ENCODE measurements around the gene TAPBPL.

TAPBPL gene

DNA sequence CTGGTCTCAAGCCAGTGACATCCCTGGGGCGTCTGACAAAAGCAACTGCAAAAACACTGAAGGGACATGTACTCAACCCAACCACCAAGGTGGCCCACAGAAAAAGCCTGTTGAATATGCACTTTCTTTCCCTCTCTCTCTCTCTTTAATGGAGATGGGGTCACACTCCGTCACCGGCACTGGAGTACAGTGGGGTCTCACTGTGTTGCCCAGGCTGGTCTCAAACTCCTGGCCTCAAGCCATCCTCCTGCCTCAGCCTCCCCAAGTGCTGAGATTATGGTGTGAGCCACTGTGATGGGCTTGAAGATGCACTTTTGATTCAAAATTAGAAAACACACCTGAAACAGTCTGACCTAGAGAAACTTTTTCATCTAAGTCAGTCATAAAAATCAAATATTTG, 14.3 kb upstream of the TAPBPL start:
- DNase-seq, result peak in 1 of 2 experiments; percentile 5

- peak; percentile 10 to 14 for DNase-seq
These were observed 13.5 kb upstream of the TAPBPL start for GRCh38 chr12:6438345-6438744.

- DNase-seq, result no peak
These were observed 11.5 kb upstream of the TAPBPL start for GRCh38 chr12:6440391-6440790.

DNA sequence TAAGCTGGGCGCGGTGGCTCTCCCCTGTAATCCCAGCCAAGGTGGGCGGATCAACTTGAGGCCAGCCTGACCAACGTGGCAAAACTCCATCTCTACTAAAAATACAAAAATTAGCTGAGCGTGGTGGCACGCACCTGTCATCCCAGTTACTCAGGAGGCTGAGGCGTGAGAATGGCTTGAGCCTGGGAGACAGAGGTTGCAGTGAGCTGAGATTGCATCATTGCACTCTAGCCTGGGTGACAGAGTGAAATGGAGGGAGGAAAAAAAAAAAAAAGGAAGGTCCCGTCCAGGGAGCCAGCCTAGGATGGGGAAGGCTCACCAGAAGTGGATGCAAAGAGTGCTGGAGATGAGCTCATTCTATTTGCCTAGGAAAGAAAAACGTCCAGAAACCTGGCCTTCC, 9.0 kb upstream of the TAPBPL start:
- DNase-seq, result no peak

DNA sequence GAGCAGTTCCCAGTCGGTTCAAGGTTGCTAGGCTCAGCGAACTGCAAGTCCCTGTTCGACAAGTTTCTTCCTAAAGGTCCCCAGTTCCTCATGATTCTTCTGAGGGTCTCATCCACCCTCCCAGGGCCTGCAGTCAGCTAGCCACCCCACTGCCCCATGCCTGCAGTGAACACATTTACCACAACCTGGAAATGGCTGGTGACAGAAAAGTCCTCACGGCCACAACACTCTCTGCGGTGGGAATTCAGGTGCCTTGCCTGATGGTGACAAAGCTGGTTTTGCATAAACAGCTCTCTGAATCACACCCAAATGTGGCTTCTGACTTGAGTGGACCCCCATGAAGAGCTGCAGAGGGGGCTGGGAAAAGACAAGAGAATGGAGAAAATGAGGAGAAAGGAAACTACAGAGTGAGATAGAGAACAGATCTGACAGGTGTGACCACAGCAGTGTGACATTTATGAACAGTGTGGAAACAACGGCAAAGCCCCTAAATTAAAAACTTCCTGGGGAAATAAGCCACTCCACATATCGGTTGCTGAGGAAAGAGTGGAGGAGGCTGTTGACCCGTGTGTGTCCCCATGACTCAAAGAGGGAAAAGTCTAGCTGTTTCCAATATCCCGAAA, 8.4 kb upstream of the TAPBPL start:
- peak; percentile 70 to 72 for DNase-seq

DNA sequence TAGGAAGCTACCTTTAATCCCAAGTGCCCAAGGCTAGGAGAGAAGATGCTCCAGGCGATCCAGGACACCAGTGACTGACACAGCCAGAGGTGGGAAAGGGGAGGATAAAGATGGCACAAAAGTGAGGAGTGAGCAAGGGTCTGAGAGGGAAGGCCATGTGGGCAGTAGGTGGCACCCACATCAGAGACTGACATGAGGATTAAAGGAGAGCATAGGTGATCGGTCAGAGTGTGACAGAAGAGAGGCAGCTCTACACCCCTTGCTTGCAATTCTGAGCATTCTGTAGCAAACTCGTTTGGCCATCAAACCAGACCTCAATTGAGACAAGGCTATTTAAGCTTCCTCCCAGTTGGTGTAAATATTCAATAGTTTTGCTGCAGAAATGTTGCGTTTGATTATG, 7.8 kb upstream of the TAPBPL start:
- peak in 1 of 2 experiments; percentile 61 for DNase-seq

DNA sequence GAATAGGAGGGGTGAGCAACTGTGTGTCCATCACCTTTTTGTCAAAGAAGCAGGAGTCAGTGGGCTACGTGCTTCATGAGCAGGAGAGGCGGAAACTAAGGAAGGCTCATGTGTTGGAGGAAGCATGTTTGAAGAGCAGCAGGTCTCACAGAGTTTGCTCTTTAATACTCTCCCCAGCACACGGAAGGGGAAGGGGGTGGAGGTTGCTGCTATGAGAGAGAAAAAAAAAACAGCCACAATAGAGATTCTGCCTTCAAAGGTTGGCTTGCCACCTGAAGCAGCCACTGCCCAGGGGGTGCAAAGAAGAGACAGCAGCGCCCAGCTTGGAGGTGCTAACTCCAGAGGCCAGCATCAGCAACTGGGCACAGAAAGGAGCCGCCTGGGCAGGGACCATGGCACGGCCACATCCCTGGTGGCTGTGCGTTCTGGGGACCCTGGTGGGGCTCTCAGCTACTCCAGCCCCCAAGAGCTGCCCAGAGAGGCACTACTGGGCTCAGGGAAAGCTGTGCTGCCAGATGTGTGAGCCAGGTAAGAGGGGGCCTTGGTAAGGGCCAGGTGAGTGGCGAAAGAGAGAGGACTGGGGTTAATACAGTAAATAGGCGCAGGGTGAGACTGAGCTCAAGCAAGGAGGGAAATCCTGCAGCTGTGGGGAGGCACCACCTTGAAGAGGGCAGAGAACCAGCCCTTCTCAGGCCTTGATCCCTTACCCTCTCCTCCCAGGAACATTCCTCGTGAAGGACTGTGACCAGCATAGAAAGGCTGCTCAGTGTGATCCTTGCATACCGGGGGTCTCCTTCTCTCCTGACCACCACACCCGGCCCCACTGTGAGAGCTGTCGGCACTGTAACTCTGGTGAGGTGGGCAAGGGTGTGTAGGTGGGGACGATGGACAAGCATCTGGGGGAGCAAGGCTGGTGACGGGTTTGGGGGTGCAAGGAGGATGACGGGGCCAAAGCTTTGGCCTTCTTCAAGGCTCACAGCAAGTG, 6.8 kb upstream of the TAPBPL start, which contains the start of gene CD27:
TSS of gene CD27 (plus strand) at position 252 of the 985 bp plus-strand sequence. CDS start at position 393, 141 bp downstream.
- no peak for DNase-seq

DNA sequence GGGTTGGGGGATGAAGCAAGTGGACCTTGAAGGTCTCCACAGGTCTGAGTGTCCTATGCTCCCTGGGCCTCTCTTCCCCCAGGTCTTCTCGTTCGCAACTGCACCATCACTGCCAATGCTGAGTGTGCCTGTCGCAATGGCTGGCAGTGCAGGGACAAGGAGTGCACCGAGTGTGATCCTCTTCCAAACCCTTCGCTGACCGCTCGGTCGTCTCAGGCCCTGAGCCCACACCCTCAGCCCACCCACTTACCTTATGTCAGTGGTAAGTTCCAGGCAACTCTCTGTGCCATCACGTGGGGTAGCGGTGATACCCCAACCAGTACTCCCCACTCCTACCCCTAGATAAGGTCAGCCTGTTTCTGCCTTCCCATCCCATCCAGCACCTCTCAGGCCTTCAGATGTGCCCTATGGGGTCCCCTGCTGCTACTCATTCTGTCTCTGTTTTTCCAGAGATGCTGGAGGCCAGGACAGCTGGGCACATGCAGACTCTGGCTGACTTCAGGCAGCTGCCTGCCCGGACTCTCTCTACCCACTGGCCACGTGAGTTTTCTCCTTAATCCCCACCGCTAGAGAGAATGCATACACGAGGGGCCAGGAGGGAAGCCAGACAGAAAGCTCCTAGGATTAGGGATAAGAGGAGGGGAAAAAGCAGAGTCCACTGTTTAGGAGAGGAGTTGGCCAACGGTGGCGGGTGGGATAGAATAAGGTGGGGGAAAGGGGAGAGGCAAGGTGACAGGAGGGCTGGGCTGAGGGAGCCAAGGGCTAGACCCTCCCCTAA, 1.6 kb upstream of the TAPBPL start:
- peak in 1 of 2 experiments; percentile 33 for DNase-seq

- no peak for DNase-seq
These were observed 934 bp upstream of the TAPBPL start for GRCh38 chr12:6450869-6451347.

DNA sequence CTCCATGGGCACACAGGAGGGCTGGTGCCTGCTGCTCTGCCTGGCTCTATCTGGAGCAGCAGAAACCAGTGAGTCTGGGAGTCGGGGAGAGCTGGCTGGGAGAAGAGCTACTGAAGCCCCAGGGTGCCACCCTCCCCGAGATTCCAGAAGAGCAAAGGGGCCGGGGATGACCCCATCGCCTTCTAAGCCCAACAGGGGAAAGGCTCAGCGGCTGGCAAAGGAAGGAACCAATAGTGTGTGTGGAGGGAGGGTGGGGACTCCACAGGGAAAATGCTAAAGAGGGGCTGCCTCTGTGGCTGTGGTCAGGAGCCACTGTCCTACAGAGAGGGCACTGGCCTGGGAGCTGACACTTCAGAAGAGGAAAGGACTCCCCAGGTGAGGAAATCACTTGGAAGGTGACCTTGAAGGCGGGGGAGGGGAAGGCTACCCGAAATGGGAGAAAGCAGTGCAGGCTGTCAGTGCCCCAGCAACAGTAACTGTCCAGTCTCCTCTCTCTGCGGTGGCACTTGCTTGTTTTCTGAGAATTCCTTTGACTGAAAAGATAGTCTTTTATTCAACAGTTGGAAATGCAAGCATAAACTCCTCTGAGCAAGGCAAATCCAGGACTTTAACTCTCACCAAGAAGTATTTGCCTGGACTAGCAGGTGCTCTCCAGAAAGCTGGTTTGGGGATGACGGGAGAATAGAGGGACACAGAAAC, 552 bp downstream of the TAPBPL start:
- DNase-seq, result peak; percentile 61 to 63

DNA sequence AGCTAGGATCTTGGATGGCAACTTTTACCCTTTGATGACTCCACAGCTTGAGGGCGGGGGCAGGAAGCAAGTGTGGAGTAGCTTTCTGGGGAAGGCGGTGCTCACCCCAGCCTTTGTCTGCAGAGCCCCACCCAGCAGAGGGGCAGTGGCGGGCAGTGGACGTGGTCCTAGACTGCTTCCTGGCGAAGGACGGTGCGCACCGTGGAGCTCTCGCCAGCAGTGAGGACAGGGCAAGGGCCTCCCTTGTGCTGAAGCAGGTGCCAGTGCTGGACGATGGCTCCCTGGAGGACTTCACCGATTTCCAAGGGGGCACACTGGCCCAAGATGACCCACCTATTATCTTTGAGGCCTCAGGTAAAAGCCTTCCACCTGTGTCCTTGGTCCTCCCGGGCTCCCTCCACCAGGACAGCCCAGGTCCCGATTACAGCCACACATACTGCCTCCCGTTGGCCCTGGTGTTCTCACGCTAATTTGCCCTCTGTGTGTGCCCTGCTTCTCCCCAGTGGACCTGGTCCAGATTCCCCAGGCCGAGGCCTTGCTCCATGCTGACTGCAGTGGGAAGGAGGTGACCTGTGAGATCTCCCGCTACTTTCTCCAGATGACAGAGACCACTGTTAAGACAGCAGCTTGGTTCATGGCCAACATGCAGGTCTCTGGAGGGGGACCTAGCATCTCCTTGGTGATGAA, 1.2 kb downstream of the TAPBPL start:
- peak; percentile 64 to 70 for DNase-seq

DNA sequence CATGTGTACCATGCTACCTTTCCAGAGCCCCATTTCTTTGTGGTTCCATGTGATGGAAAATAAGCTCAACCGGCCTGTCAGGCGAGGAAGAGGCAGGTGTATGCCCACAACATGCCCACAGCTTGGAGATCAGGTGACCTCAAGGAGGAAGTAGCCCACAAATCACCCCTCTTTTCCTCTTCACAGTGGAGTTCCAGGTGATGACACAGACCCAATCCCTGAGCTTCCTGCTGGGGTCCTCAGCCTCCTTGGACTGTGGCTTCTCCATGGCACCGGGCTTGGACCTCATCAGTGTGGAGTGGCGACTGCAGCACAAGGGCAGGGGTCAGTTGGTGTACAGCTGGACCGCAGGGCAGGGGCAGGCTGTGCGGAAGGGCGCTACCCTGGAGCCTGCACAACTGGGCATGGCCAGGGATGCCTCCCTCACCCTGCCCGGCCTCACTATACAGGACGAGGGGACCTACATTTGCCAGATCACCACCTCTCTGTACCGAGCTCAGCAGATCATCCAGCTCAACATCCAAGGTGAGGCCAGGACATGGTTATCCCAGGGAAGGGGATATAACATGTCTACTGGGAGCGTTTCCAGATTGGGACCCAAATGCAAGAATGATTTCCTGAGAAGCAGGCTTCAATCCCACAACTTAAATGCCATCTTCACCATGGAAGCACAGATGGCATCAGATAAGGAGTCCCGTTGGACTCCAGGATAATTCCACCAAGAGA, 5.5 kb downstream of the TAPBPL start:
- no peak for DNase-seq

DNA sequence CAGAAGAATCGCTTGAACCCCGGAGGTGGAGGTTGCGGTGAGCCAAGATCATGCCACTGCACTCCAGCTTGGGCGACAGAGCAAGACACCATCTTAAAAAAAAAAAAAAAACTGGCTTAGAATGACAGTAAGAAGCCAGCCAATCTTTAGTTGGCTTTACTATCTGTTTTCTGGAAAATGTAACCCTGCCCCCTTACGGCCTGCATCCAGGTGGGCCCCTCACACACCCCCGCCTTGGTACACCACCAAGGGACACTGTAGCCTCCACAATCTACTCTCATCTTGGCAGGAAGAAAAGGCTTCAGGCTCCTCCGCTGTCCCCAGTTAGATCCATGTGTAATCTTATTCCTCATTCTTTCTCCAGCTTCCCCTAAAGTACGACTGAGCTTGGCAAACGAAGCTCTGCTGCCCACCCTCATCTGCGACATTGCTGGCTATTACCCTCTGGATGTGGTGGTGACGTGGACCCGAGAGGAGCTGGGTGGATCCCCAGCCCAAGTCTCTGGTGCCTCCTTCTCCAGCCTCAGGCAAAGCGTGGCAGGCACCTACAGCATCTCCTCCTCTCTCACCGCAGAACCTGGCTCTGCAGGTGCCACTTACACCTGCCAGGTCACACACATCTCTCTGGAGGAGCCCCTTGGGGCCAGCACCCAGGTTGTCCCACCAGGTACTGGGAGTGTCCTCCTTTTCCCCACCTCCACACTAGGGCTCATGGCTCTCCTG, 6.6 kb downstream of the TAPBPL start:
- DNase-seq, result peak in 1 of 2 experiments; percentile 17

GRCh38 chr12:6459004-6459337, 7.1 kb downstream of the TAPBPL start:
- DNase-seq, result no peak

DNA sequence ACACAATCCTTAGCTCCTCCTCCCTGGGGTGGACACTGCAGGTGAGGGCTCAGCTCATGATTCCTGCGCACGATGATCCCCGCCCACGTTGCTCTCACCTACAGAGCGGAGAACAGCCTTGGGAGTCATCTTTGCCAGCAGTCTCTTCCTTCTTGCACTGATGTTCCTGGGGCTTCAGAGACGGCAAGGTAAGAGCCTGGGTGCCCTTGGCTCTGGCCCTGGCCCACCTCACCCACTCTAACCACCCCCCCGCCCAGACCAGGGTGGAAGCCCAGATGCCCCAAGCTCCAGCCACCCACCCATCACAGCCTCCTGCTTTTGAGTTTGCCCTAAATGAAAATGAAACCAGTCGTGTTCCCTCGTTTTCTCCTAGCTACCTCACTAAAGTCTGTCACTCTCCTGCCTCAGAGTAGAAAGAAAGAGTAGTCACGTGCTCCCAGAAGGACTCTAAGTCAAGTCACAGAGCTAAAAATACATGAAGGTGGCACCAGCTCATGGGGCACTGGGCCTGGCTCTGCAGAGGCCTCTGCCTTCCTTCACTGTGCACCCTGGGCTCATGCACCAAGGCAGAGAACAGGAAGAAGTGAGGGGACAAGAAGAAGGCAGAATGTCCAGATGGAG, 9.0 kb downstream of the TAPBPL start:
- DNase-seq, result peak; percentile 64 to 66

DNA sequence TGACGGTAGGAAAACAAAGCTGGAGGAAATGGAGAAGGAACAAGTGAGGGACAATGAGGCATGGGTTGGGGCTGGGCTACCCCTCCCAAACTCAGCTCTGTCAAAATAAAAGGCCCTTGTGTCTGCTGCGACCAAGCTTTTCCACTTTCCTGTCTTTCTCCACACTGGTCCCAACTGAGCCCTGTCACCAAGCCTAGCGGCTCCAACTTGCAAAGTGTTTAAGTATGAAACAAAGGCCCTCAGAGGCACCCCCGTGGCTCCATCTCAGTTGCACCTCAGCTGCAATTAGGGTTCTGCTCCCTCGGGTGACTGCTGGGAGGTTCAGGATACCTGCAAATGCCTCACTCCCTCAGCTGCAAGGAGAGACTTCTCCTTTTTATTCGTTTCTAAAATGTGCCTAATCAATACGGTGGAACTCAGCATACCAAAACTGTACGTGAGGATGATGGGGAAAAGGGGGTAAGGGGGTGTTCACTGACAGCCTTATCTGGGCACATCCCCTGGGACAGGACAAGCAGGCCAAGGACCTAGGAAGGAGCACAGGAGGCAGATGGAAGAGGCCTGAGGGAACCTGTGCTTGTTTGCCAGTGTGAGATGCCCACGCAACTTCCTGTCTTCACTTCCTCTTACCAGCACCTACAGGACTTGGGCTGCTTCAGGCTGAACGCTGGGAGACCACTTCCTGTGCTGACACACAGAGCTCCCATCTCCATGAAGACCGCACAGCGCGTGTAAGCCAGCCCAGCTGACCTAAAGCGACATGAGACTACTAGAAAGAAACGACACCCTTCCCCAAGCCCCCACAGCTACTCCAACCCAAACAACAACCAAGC, 9.8 kb downstream of the TAPBPL start:
- DNase-seq, result peak; percentile 86 to 87

DNA sequence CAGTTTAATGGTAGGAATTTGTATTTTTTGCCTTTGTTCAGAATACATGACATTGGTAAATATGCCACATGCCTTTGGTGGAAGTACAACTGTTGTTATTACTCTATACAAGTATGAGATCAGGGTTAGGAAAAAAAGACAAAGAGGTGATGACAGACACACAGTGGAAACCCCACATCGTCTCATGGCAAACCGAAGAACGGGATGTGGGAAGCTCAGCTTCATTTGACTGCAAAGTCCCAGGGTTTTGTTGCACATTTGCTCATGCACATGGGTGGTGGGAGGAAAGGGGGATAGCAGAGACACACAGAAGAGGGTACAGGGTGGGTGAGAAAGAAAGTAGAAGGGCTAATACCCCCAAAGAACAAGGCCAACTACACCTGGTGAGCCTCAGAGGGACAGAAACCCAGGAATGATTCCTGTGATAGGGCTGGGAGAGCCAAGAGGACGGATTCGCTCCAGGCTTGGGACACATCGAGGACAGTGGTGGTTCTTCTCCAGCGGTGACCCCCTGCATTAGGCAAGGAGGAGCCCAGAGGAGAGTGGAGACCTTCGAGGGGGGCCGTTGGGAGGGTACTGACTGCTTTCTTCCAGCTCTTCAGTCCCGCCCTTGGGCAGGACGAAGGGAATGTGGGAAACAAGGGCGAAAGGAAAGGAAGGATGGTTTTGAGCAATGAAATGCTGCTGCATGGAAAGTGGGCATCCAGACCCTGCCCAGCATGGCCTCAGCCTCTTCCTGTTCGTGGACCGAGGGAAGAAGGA, 10.6 kb downstream of the TAPBPL start:
- DNase-seq, result peak in 1 of 2 experiments; percentile 64

- no peak for DNase-seq
These were observed 11.4 kb downstream of the TAPBPL start for GRCh38 chr12:6463216-6463615.

Data from activated T-cell treated with anti-CD3 and anti-CD28 coated beads, Interleukin-2, amount 50 U/mL, for 48 hours (primary cell).